Stimulated activated CD8-positive, alpha-beta memory T cell treated with anti-CD3 and anti-CD28 coated beads, Interleukin-4, amount 100 ng/mL, for 1 hour (primary cell): ENCODE measurements around the gene HEBP2.

Experiments used
- DNase-seq, 2 donors: peaks; one replicate each; pipeline ENCODE4 v3.0.0-alpha.2; 2020; ENCODE audit warnings: low read depth in 2 of 2, low spot score in 1 of 2

HEBP2 gene

DNA sequence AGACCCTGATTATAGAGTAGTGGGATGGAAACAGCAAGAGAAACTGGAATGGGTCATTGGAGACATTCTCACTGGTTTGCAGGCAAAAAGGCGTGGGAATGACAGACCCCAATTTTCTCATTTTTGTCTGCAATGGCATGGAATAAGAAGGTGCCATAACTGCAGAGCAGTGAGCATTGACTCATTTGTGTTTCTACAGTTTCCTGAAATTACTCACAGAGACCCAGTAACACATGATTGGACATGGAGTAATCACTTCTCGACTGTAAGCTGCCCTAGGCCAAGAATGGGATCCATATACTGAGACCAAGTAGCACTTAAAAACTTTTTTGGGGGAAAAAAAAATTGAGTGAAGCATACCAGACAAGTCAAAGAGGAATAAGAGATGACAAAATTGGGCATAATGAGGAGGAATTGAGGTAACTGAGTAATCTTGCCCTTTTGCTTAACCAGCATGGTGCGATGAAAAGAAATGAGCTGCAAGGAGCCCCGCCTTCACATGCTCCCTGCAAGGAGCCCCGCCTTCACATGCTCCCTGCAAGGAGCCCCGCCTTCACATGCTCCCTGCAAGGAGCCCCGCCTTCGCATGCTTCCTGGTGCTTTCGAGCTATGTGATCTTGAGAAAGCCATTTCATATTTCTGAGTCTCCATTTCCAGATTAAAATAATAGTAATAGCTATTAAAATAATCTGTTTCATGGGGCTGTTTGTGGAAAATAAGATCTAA, 51.1 kb downstream of the HEBP2 start:
- DNase-seq = peak in 1 of 2 donors; percentile 33

DNA sequence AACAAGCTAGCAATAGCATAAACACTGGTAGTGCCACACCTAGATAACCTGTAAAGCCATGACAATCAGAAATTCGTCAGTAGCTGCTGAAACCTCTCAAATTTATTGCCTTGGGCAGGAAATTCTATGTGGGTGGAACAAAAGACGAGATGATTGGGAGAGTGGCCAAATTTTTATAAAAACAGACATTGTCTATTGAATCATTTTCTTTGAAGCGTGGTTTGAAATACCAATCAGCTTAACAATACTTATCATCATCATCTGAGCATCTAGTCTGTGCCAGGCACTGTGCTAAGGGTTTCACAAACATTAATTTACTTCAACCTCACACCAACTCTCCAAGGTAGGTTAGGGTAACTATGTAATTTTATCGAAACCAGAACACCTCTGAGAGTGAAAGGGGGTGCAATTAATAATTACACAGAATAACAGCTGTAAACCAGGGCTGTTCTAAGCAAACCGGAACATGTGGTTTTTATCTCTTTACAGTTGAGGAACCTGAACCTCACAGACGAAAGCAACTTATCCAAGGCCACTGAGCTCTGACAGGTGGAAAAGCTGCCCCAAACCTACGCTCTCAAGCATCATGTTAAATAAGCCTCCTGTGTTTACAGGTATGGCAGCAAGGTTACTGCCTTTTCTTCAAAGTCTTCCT, 51.9 kb downstream of the HEBP2 start:
- DNase-seq = no peak

DNA sequence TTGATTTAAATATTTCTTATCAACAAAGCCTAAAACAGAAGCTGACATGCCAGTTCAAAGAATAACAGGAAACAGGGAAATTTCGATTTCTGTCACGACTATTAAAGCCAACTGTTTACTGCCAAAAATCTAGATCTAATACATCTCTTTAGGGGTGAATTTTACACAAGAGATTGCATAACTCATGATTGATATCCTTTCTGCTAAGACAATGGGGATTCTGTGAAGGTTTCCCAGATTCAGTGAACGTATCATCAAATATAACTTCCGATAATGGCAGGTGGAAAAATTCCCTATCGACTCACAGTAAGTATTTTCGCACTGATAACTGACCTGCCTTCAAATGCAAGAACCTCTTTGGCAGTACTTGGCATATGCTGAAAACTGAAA, 52.4 kb downstream of the HEBP2 start:
- no peak for DNase-seq

GRCh38 chr6:138461647-138462046, 57.6 kb downstream of the HEBP2 start:
- no peak for DNase-seq

- no peak for DNase-seq
Observed at GRCh38 chr6:138464085-138464484, 60.1 kb downstream of the HEBP2 start.

- no peak for DNase-seq
Observed at GRCh38 chr6:138465007-138465645, 61.1 kb downstream of the HEBP2 start.

DNA sequence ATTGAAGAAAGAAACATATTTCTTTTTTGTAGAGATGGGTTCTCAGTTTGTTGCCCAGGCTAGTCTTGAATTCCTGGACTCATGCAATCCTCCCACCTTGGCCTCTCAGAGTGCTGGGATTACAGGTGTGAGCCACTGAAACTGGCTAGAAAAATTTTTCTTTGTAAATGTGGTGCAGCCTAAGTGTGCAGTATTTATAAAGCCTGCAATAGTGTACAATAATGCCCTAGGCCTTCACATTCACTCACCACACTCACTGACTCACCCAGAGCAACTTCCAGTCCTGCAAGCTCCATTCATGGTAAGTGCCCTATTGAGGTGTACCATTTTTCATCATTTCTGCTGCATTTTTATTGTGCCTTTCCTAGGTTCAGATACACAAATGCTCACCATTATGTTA, 63.9 kb downstream of the HEBP2 start:
- DNase-seq = no peak

- no peak for DNase-seq
Observed at GRCh38 chr6:138468320-138469015, 64.4 kb downstream of the HEBP2 start.
